GM12891 (cell line): ENCODE data around the gene RAB14.

ENCODE experiments used
- POLR2AphosphoS5 ChIP-seq: IDR thresholded peaks from 2 replicates; pipeline ENCODE4 v1.6.1; 2011; ENCODE audit warnings: low read depth, low read length, control low read depth
- TAF1 ChIP-seq: IDR thresholded peaks from 2 replicates; pipeline ENCODE4 v1.6.1; 2011; ENCODE audit warnings: low read depth, low read length, control low read depth

- no peak for TF ChIP-seq POLR2AphosphoS5
- no peak for TF ChIP-seq TAF1
These were observed 45.3 kb upstream of the RAB14 start for GRCh38 chr9:121246821-121247561.
